Esophagus muscularis mucosa (tissue), 3 donors: ENCODE data around the gene ASB13.

Experiments
- POLR2AphosphoS5 ChIP-seq, 2 donors: sonication (generic); formaldehyde crosslinking; IDR thresholded peaks; one replicate each; pipeline ENCODE4 v1.6.1; 2017; ENCODE audit warnings: antibody characterized with exemption in 2 of 2
- TF ChIP-seq, protein P1 (sequence below), 3 experiments: fragments of 200-600 bp in 2 of 3; fragments of 450-650 bp in 1 of 3; sonication (generic) in 2 of 3; IDR thresholded peaks; one replicate each; pipeline ENCODE4 v1.5.1; 2017 to 2019; ENCODE audit warnings: antibody characterized with exemption in 3 of 3, mild to moderate bottlenecking in 2 of 3, moderate library complexity in 1 of 3

DNA sequence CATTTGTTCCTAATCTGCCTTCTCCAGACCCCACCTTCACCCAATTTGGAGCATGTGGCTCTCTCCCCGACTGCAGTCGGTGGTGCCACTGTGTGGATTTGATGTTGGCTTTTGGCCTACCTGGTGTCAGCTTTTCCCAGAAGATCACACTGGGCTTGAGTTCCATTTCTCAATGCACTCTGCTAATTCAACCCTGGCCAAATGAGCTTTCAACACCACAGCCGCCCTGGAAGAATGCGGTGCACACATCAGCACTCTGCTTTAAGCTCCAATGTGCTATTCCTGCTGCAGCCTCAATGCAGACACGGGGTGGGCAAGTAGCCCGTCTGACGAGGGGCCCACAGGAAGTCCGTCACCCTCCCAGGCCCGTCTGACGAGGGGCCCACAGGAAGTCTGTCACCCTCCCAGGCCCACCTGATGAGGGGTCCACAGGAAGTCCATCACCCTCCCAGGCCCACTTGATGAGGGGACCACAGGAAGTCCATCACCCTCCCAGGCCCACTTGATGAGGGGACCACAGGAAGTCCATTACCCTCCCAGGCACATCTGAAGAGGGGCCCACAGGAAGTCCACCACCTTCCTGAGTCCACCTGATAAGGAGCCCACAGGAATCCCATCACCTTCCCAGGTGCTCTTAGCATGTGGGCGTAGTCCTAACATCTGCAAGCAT lies 64.4 kb downstream of the ASB13 start:
- TF ChIP-seq, protein P1, sequence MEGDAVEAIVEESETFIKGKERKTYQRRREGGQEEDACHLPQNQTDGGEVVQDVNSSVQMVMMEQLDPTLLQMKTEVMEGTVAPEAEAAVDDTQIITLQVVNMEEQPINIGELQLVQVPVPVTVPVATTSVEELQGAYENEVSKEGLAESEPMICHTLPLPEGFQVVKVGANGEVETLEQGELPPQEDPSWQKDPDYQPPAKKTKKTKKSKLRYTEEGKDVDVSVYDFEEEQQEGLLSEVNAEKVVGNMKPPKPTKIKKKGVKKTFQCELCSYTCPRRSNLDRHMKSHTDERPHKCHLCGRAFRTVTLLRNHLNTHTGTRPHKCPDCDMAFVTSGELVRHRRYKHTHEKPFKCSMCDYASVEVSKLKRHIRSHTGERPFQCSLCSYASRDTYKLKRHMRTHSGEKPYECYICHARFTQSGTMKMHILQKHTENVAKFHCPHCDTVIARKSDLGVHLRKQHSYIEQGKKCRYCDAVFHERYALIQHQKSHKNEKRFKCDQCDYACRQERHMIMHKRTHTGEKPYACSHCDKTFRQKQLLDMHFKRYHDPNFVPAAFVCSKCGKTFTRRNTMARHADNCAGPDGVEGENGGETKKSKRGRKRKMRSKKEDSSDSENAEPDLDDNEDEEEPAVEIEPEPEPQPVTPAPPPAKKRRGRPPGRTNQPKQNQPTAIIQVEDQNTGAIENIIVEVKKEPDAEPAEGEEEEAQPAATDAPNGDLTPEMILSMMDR (IDR thresholded peaks at IDR 0.05): no peak
- TF ChIP-seq POLR2AphosphoS5 (IDR thresholded peaks at IDR 0.05): no peak
